Astrocyte (in vitro differentiated cells and primary cell): ENCODE data around the gene TUNAR. TPM values are rescaled to one million over a fixed set of nuclear protein-coding genes. Genes with fewer than 3 reads are reported as not detected.

Experiments used
- DNase-seq: peaks from one replicate; pipeline ENCODE4 v3.0.0-alpha.2; 2010; ENCODE audit warnings: low read depth
- FAIRE-seq: peaks from 2 replicates; lab custom pipeline; 2011; peaks lifted over from hg19 to GRCh38; lab: Jason Lieb, UNC
- H2AFZ ChIP-seq: 2 replicates; pipeline ENCODE4 v1.6.0; 2012; ENCODE audit warnings: low read depth, low read length, inconsistent platforms
- H3K27ac ChIP-seq: 2 replicates; pipeline ENCODE4 v1.5.1; 2011; ENCODE audit warnings: low read depth, low read length, inconsistent platforms
- H3K27me3 ChIP-seq: 2 replicates; pipeline ENCODE4 v1.6.0; 2011; ENCODE audit warnings: low read length, inconsistent platforms; ENCODE audit not compliant: insufficient read depth
- H3K36me3 ChIP-seq: 2 replicates; pipeline ENCODE4 v1.5.1; 2011; ENCODE audit warnings: low read length, inconsistent platforms; ENCODE audit not compliant: insufficient read depth
- H3K4me1 ChIP-seq: 2 replicates; pipeline ENCODE4 v1.5.1; 2011; ENCODE audit warnings: low read length, inconsistent platforms; ENCODE audit not compliant: insufficient read depth
- H3K4me2 ChIP-seq: 2 replicates; pipeline ENCODE4 v1.6.0; 2012; ENCODE audit warnings: low read length, inconsistent platforms
- H3K4me3 ChIP-seq: 2 replicates; pipeline ENCODE4 v1.5.1; 2011; ENCODE audit warnings: low read depth, mild to moderate bottlenecking, low read length, inconsistent platforms; ENCODE audit not compliant: insufficient read depth
- H3K79me2 ChIP-seq: 2 replicates; pipeline ENCODE4 v1.6.0; 2012; ENCODE audit warnings: mild to moderate bottlenecking, low read length, inconsistent platforms; ENCODE audit not compliant: insufficient read depth
- H3K9ac ChIP-seq: 2 replicates; pipeline ENCODE4 v1.6.0; 2012; ENCODE audit warnings: mild to moderate bottlenecking, low read length, inconsistent platforms
- H3K9me3 ChIP-seq: 2 replicates; pipeline ENCODE4 v1.5.1; 2012; ENCODE audit warnings: low read depth, mild to moderate bottlenecking, low read length, inconsistent platforms; ENCODE audit not compliant: insufficient read depth
- H4K20me1 ChIP-seq: 2 replicates; pipeline ENCODE4 v1.6.0; 2012; ENCODE audit warnings: low read length, inconsistent platforms; ENCODE audit not compliant: insufficient read depth
- H3K27ac Mint-ChIP-seq: one replicate; pipeline ENCODE4 v1.8.0; 2021; ENCODE audit warnings: mild to moderate bottlenecking, mixed read lengths; ENCODE audit not compliant: unreplicated experiment
- H3K27me3 Mint-ChIP-seq: one replicate; pipeline ENCODE4 v1.8.0; 2021; ENCODE audit warnings: low read depth, mixed read lengths; ENCODE audit not compliant: unreplicated experiment
- H3K36me3 Mint-ChIP-seq: one replicate; pipeline ENCODE4 v1.8.0; 2021; ENCODE audit warnings: low read depth, mixed read lengths; ENCODE audit not compliant: unreplicated experiment
- H3K4me1 Mint-ChIP-seq: one replicate; pipeline ENCODE4 v1.8.0; 2021; ENCODE audit warnings: low read depth, mixed read lengths; ENCODE audit not compliant: unreplicated experiment
- H3K4me3 Mint-ChIP-seq: one replicate; pipeline ENCODE4 v1.8.0; 2021; ENCODE audit warnings: mild to moderate bottlenecking, moderate library complexity, mixed read lengths; ENCODE audit not compliant: unreplicated experiment
- H3K9me3 Mint-ChIP-seq: one replicate; pipeline ENCODE4 v1.8.0; 2021; ENCODE audit warnings: mild to moderate bottlenecking, mixed read lengths; ENCODE audit not compliant: unreplicated experiment
- CTCF ChIP-seq: IDR thresholded peaks from 2 replicates; pipeline ENCODE4 v1.5.1; 2011; ENCODE audit warnings: low read depth, mild to moderate bottlenecking, inconsistent platforms, low read length, moderate library complexity; ENCODE audit not compliant: insufficient read depth
- EZH2 ChIP-seq: IDR thresholded peaks from 2 replicates; pipeline ENCODE4 v1.6.1; 2012; ENCODE audit warnings: mild to moderate bottlenecking, low read length, inconsistent platforms; ENCODE audit not compliant: insufficient read depth
- total RNA-seq: library from RNA; stranded (reverse); gene quantifications from 2 replicates; pipeline ENCODE4 v1.2.1, GENCODE V29; 2021

The TUNAR gene
- total RNA-seq, 1 donor from 2014 or later, result 1.0 TPM

- Histone ChIP-seq H3K36me3 (no peaks in the 10 kb centered on the region), H3K4me1 (no peaks in the 10 kb centered on the region), H3K27me3 (no peaks in the 10 kb centered on the region), H2AFZ (no peak overlapping the region), H3K4me3 (no peak overlapping the region), H3K9ac (no peak overlapping the region), H3K9me3 (no peaks in the 10 kb centered on the region), H3K27ac (no peak overlapping the region), H3K4me2 (no peak overlapping the region), H3K79me2 (no peaks in the 10 kb centered on the region), H4K20me1 (no peaks in the 10 kb centered on the region)
- no peak for DNase-seq
- Mint-ChIP-seq H3K4me1 (no peaks in the 10 kb centered on the region), H3K27ac (no peak overlapping the region), H3K4me3 (no peak overlapping the region), H3K9me3 (no peaks in the 10 kb centered on the region), H3K27me3 (peaks cover 24% of the 10 kb centered on the region), H3K36me3 (no peaks in the 10 kb centered on the region)
- FAIRE-seq, result no peak
- TF ChIP-seq CTCF (no peak), EZH2 (no peak)
Observed at GRCh38 chr14:95931384-95931783, 54.8 kb downstream of the TUNAR start.

GRCh38 chr14:95935228-95935822 is 58.7 kb downstream of the TUNAR start:
- no peaks in the 10 kb centered on the region for H3K9me3 ChIP-seq
- peak; percentile 32 for FAIRE-seq
- no peaks in the 10 kb centered on the region for H3K27me3 ChIP-seq
- no peaks in the 10 kb centered on the region for H3K79me2 ChIP-seq
- no peaks in the 10 kb centered on the region for H3K36me3 Mint-ChIP-seq
- no peak overlapping the region for H3K27ac ChIP-seq
- no peaks in the 10 kb centered on the region for H3K4me1 Mint-ChIP-seq
- H3K9ac ChIP-seq, result no peak overlapping the region
- H4K20me1 ChIP-seq, result no peaks in the 10 kb centered on the region
- no peak overlapping the region for H3K4me3 ChIP-seq
- H3K27ac Mint-ChIP-seq, result no peak overlapping the region
- no peak overlapping the region for H3K4me3 Mint-ChIP-seq
- H3K27me3 Mint-ChIP-seq, result peaks cover 13% of the 10 kb centered on the region
- peak; percentile 17 for DNase-seq
- TF ChIP-seq EZH2 (no peak), CTCF (no peak)
- no peak overlapping the region for H3K4me2 ChIP-seq
- H3K4me1 ChIP-seq, result no peaks in the 10 kb centered on the region
- H3K36me3 ChIP-seq, result no peaks in the 10 kb centered on the region
- no peak overlapping the region for H2AFZ ChIP-seq
- peaks cover 2% of the 10 kb centered on the region for H3K9me3 Mint-ChIP-seq

GRCh38 chr14:95936041-95936440 is 59.4 kb downstream of the TUNAR start:
- H3K9me3 Mint-ChIP-seq, result peaks cover 2% of the 10 kb centered on the region
- H3K9me3 ChIP-seq, result no peaks in the 10 kb centered on the region
- H3K4me1 Mint-ChIP-seq, result no peaks in the 10 kb centered on the region
- no peak overlapping the region for H3K27ac ChIP-seq
- peaks cover 16% of the 10 kb centered on the region for H3K27me3 Mint-ChIP-seq
- no peaks in the 10 kb centered on the region for H3K27me3 ChIP-seq
- no peaks in the 10 kb centered on the region for H3K79me2 ChIP-seq
- FAIRE-seq (no peak), DNase-seq (no peak)
- H3K36me3 Mint-ChIP-seq, result no peaks in the 10 kb centered on the region
- H3K27ac Mint-ChIP-seq, result no peak overlapping the region
- H3K4me1 ChIP-seq, result no peaks in the 10 kb centered on the region
- no peak overlapping the region for H3K4me2 ChIP-seq
- TF ChIP-seq EZH2, result no peak
- TF ChIP-seq CTCF, result no peak
- H4K20me1 ChIP-seq, result no peaks in the 10 kb centered on the region
- H2AFZ ChIP-seq, result no peak overlapping the region
- no peaks in the 10 kb centered on the region for H3K36me3 ChIP-seq
- no peak overlapping the region for H3K9ac ChIP-seq
- H3K4me3 ChIP-seq, result no peak overlapping the region
- no peak overlapping the region for H3K4me3 Mint-ChIP-seq
